ENCODE results near the gene USP34. TPM values are rescaled to one million over a fixed set of nuclear protein-coding genes. Genes with fewer than 3 reads are reported as not detected.

The USP34 gene
- total and polyA plus RNA-seq, 2 of the 8 experiments (the other 6 are each of a cell fraction or from before 2014, with no cell fraction given), result 56.7 to 91.7 TPM

DNA sequence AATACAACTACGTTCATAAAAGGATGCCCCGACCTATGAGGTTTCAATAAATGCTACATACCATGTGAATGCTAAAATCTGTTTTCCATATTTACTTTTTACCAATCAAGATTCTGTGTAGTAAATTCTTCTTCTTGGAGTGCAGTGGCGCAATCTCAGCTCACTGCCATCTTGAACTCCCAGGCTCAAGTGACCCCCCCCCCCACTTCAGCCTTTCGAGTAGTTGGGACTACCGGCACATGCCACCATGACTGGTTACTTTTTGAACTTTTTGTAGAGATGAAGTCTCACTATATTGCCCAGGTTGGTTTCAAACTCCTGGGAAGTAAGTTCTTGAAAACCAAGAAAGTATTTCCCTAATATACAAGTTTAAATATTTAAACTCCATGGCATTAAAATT lies 14.4 kb upstream of the USP34 start:
- Histone ChIP-seq H2BK12ac (ENCODE audit: low read depth, low read length) (no peak overlapping the region), H3K79me1 (ENCODE audit: low read depth, low read length) (no peaks in the 10 kb centered on the region), H3K14ac (ENCODE audit: insufficient read length) (no peak overlapping the region), H3K4me2 (ENCODE audit: insufficient read depth in 1 of 2, low read depth in 2 of 2, low read length in 2 of 2) (no peak overlapping the region), H4K91ac (replicated peaks; ENCODE audit: insufficient read length, low read length) (no peak overlapping the region), H3K4me1 (replicated peaks in 1 of 4; ENCODE audit: control insufficient read depth in 3 of 4, insufficient read depth in 4 of 4, low read length in 3 of 4) (no peaks in the 10 kb centered on the region), H2AK5ac (ENCODE audit: low read depth, low read length) (no peak overlapping the region), H3K27ac (ENCODE audit: low read depth, low read length) (no peak overlapping the region), H4K8ac (ENCODE audit: extremely low read depth, insufficient read depth, low read length) (no peak overlapping the region), H2BK5ac (ENCODE audit: low read depth, low read length) (no peak overlapping the region), H4K5ac (ENCODE audit: insufficient read length, low read depth, low read length) (no peak overlapping the region), H2BK15ac (ENCODE audit: low read length) (no peak overlapping the region), H3K9ac (replicated peaks in 1 of 4; ENCODE audit: extremely low read depth in 1 of 4, low read depth in 3 of 4, low read length in 3 of 4) (no peak overlapping the region), H2AFZ (ENCODE audit: low read length) (no peak overlapping the region), H3K18ac (ENCODE audit: extremely low read depth, low read length) (no peak overlapping the region), H3K36me3 (ENCODE audit: control insufficient read depth in 2 of 4, insufficient read depth in 4 of 4, low read length in 3 of 4) (peaks cover 20 to 97% (median 68%) of the 10 kb centered on the region in 4 experiments), H2BK20ac (ENCODE audit: low read length) (no peak overlapping the region), H2BK120ac (replicated peaks; ENCODE audit: low read depth, low read length) (no peak overlapping the region), H3K79me2 (ENCODE audit: control insufficient read depth in 1 of 2, insufficient read depth in 2 of 2, low read length in 2 of 2) (peaks cover 0 to 29% of the 10 kb centered on the region in 2 experiments; a peak in 2 of 4 replicates), H3K9me3 (ENCODE audit: insufficient read depth in 2 of 2, low read depth in 1 of 2, low read length in 1 of 2) (no peaks in the 10 kb centered on the region), H3K23me2 (ENCODE audit: low read depth, low read length) (no peaks in the 10 kb centered on the region), H3K4ac (replicated peaks; ENCODE audit: insufficient read length, low read depth, low read length) (no peak overlapping the region), H3K4me3 (ENCODE audit: extremely low read depth in 1 of 4, insufficient read depth in 2 of 4, low read depth in 3 of 4, low read length in 4 of 4) (no peak overlapping the region), H4K20me1 (replicated peaks in 1 of 2; ENCODE audit: control insufficient read depth in 1 of 2, insufficient read depth in 2 of 2, low read length in 2 of 2) (peaks cover 3% of the 10 kb centered on the region in 2 experiments), H3K23ac (ENCODE audit: insufficient read length) (no peak overlapping the region), H3K56ac (replicated peaks; ENCODE audit: insufficient read length, low read depth, low read length) (no peak overlapping the region), H3K27me3 (replicated peaks in 1 of 4; ENCODE audit: control insufficient read depth in 3 of 4, extremely low read depth in 1 of 4, insufficient read depth in 3 of 4, low read length in 3 of 4) (no peaks in the 10 kb centered on the region)
- POLR2A ChIA-PET (ENCODE audit: partially characterized antibody), result interaction anchor here (1.2 kb wide), 1 partner anchor 38 kb away, joined by 4 read pairs; no protein-coding TSS in a partner anchor
- TF ChIP-seq CTBP2 (IDR thresholded peaks at IDR 0.05; ENCODE audit: borderline replicate concordance, insufficient read depth, insufficient read length, low read length), result no peak
- no peak for TF ChIP-seq KDM5A (IDR thresholded peaks at IDR 0.05; ENCODE audit: low read length)
- no peak for TF ChIP-seq E2F6 (IDR thresholded peaks at IDR 0.05)
- FAIRE-seq (no peak), DNase-seq (ENCODE audit: low read depth in 1 of 2, low spot score in 2 of 2) (no peak)
- WGBS, 2 experiments (ENCODE audit: extremely low coverage in 1 of 2, insufficient coverage in 1 of 2, insufficient read length in 1 of 2, insufficient replicate concordance in 2 of 2, low coverage in 1 of 2, low lambda C conversion rate in 2 of 2, missing lambda C conversion rate in 1 of 2), result 95% methylated on average over 5 of the region's 5 CpGs; no CpG with 5 or more reads in 1 of the 2 experiments
- CTCF ChIA-PET (ENCODE audit: partially characterized antibody), result interaction anchor here (0.6 kb wide), 1 partner anchor 45 kb away, joined by 5 read pairs; no protein-coding TSS in a partner anchor

All from H1 (cell line).